Sigmoid colon (tissue), 7 donors: ENCODE measurements around the gene DUOXA1. TPM values are rescaled to one million over a fixed set of nuclear protein-coding genes. Genes with fewer than 3 reads are reported as not detected.

Experiments
- DNase-seq: peaks from one replicate; pipeline ENCODE4 v3.0.0-alpha.2; 2019
- H3K27ac ChIP-seq, 4 donors: fragments of 200-600 bp; sonication (generic); one replicate each; pipeline ENCODE4 v1.5.1; 2016 to 2019; ENCODE audit warnings: mild to moderate bottlenecking in 1 of 4
- H3K27me3 ChIP-seq, 3 donors: fragments of 200-600 bp; sonication (generic); one replicate each; pipeline ENCODE4 v1.5.1; 2019; ENCODE audit warnings: mild to moderate bottlenecking in 1 of 3
- H3K36me3 ChIP-seq, 4 donors: fragments of 200-600 bp; sonication (generic); one replicate each; pipeline ENCODE4 v1.5.1; 2016 to 2019
- H3K4me1 ChIP-seq, 4 donors: fragments of 200-600 bp; sonication (generic); one replicate each; pipeline ENCODE4 v1.5.1; 2017 to 2019
- H3K4me3 ChIP-seq, 4 donors: fragments of 200-600 bp; sonication (generic); one replicate each; pipeline ENCODE4 v1.5.1; 2017 to 2019; ENCODE audit warnings: mild to moderate bottlenecking in 2 of 4, moderate library complexity in 1 of 4
- H3K9me3 ChIP-seq, 4 donors: fragments of 200-600 bp in 3 of 4; sonication (generic) in 3 of 4; one replicate each; pipeline versions ENCODE4 v1.5.1 to v1.6.1; 2013 to 2019
- CTCF ChIP-seq, 4 experiments: fragments of 450-650 bp in 3 of 4; fragments of 200-600 bp in 1 of 4; IDR thresholded peaks; one replicate each; pipeline ENCODE4 v1.5.1; 2016 to 2019; ENCODE audit warnings: antibody characterized with exemption in 4 of 4, mild to moderate bottlenecking in 3 of 4, moderate library complexity in 2 of 4
- EP300 ChIP-seq, 4 donors: sonication (generic); formaldehyde crosslinking; IDR thresholded peaks; one replicate each; pipeline ENCODE4 v1.6.1; 2017; ENCODE audit warnings: antibody characterized with exemption in 4 of 4
- POLR2A ChIP-seq, 2 donors: fragments of 450-650 bp; IDR thresholded peaks; one replicate each; pipeline ENCODE4 v1.6.1; 2016; ENCODE audit warnings: antibody characterized with exemption in 2 of 2, mild to moderate bottlenecking in 2 of 2, moderate library complexity in 2 of 2
- POLR2AphosphoS5 ChIP-seq, 4 donors: sonication (generic); formaldehyde crosslinking; IDR thresholded peaks; one replicate each; pipeline ENCODE4 v1.6.1; 2017; ENCODE audit warnings: antibody characterized with exemption in 4 of 4
- WGBS, 2 donors: extraction: QIAGEN DNeasy Blood & Tissue Kit; methylation state at CpG; one replicate each; pipeline ENCODE4 v1.1.7; 2013; 5-methylcytosine and 5-hydroxymethylcytosine counted together
- intact Hi-C: fragments of 100-400 bp; cut with DNase I; formaldehyde crosslinking; loops from one replicate; pipeline ENCODE4 v1.15.1; 2023
- polyA plus RNA-seq, 3 donors: library from polyadenylated mRNA; stranded (reverse); fragments of 200-250 nt; gene quantifications; one replicate each; pipeline ENCODE4 v1.2.3, GENCODE V29; 2013
- total RNA-seq, 4 donors: library from RNA; depleted of rRNA; stranded (reverse); fragments of >200 nt; gene quantifications; one replicate each; pipeline ENCODE4 v1.1.0, GENCODE V29; 2016
- donor health status: healthy with polysubstance abuse.
- donor health status: Bipolar disorder and iron deficiency.
- donor health status: healthy.

The DUOXA1 gene
- total and polyA plus RNA-seq, 7 donors, result 0.36 to 3.1 (median 1.7) TPM; not detected in 2

GRCh38 chr15:45126535-45127158 lies 3.0 kb downstream of the DUOXA1 start:
- Histone ChIP-seq H3K36me3 (no peaks in the 10 kb centered on the region), H3K4me1 (peaks cover 0 to 16% (median 13%) of the 10 kb centered on the region in 4 donors), H3K27ac (no peak overlapping the region), H3K4me3 (no peak overlapping the region), H3K9me3 (no peaks in the 10 kb centered on the region), H3K27me3 (peaks cover 20 to 70% (median 32%) of the 10 kb centered on the region in 3 donors)
- 49 to 53% methylated on average over 2 of the region's 2 CpGs for WGBS, 2 donors
- intact Hi-C loops, result no loop called here
- TF ChIP-seq CTCF (IDR thresholded peaks at IDR 0.05) (peak in 1 of 4 experiments; percentile 38), EP300 (IDR thresholded peaks at IDR 0.05) (no peak)
- no peak for DNase-seq

- TF ChIP-seq EP300 (IDR thresholded peaks at IDR 0.05), result no peak
- no peak for TF ChIP-seq POLR2A (IDR thresholded peaks at IDR 0.05)
- no peak for TF ChIP-seq CTCF (IDR thresholded peaks at IDR 0.05)
- TF ChIP-seq POLR2AphosphoS5 (IDR thresholded peaks at IDR 0.05), result no peak
- peaks cover 5 to 72% (median 17%) of the 10 kb centered on the region in 3 donors for H3K27me3 ChIP-seq
- H3K27ac ChIP-seq, result no peak overlapping the region
- intact Hi-C loops, result no loop called here
- no peak for DNase-seq
- no peaks in the 10 kb centered on the region for H3K9me3 ChIP-seq
- no peaks in the 10 kb centered on the region for H3K4me1 ChIP-seq
- no peak overlapping the region for H3K4me3 ChIP-seq
- no peaks in the 10 kb centered on the region for H3K36me3 ChIP-seq
Observed at GRCh38 chr15:45123397-45123796, 6.3 kb downstream of the DUOXA1 start.

GRCh38 chr15:45122719-45123118 lies 7.0 kb downstream of the DUOXA1 start:
- DNase-seq, result no peak
- H3K4me1 ChIP-seq, result peaks cover 0 to 3% (median 2%) of the 10 kb centered on the region in 4 donors
- 89% methylated on average over 7 of the region's 7 CpGs for WGBS, 2 donors
- intact Hi-C loops, result no loop called here
- H3K36me3 ChIP-seq, result no peaks in the 10 kb centered on the region
- H3K27me3 ChIP-seq, result peaks cover 4 to 70% (median 13%) of the 10 kb centered on the region in 3 donors
- H3K27ac ChIP-seq, result no peak overlapping the region
- TF ChIP-seq EP300 (IDR thresholded peaks at IDR 0.05) (no peak), POLR2AphosphoS5 (IDR thresholded peaks at IDR 0.05) (no peak), POLR2A (IDR thresholded peaks at IDR 0.05) (no peak), CTCF (IDR thresholded peaks at IDR 0.05) (no peak)
- H3K4me3 ChIP-seq, result no peak overlapping the region
- H3K9me3 ChIP-seq, result no peaks in the 10 kb centered on the region

- Histone ChIP-seq H3K27me3 (peaks cover 12 to 70% (median 19%) of the 10 kb centered on the region in 3 donors), H3K4me1 (peaks cover 0 to 12% (median 10%) of the 10 kb centered on the region in 4 donors), H3K9me3 (no peaks in the 10 kb centered on the region), H3K36me3 (no peaks in the 10 kb centered on the region), H3K4me3 (no peak overlapping the region), H3K27ac (no peak overlapping the region)
- no peak for DNase-seq
- 61 to 67% methylated on average over 9 of the region's 9 CpGs for WGBS, 2 donors
- intact Hi-C loops, result no loop called here
- no peak for TF ChIP-seq POLR2AphosphoS5 (IDR thresholded peaks at IDR 0.05)
- no peak for TF ChIP-seq EP300 (IDR thresholded peaks at IDR 0.05)
- TF ChIP-seq CTCF (IDR thresholded peaks at IDR 0.05), result no peak
- no peak for TF ChIP-seq POLR2A (IDR thresholded peaks at IDR 0.05)
Observed at GRCh38 chr15:45121706-45122417, 7.8 kb downstream of the DUOXA1 start.
